Ecto neural progenitor cell (in vitro differentiated cells): ENCODE data around the gene ACBD7.

Source experiments
- DNase-seq: peaks from one replicate; pipeline ENCODE4 v3.0.0-alpha.2; 2018; ENCODE audit warnings: low spot score

Gene ACBD7

GRCh38 chr10:15091418-15091817, 2.8 kb upstream of the ACBD7 start:
- DNase-seq: no peak

- no peak for DNase-seq
Measured at GRCh38 chr10:15084502-15084922, 4.1 kb downstream of the ACBD7 start.

- DNase-seq: no peak
Measured at GRCh38 chr10:15083674-15084501, 4.7 kb downstream of the ACBD7 start.

- no peak for DNase-seq
Measured at GRCh38 chr10:15075421-15075820, 13.2 kb downstream of the ACBD7 start.

- no peak for DNase-seq
Measured at GRCh38 chr10:15072358-15072757, 16.2 kb downstream of the ACBD7 start.

- no peak for DNase-seq
Measured at GRCh38 chr10:15069230-15069629, 19.3 kb downstream of the ACBD7 start.

GRCh38 chr10:15068802-15069201, 19.8 kb downstream of the ACBD7 start:
- no peak for DNase-seq

GRCh38 chr10:15067154-15067553, 21.4 kb downstream of the ACBD7 start:
- no peak for DNase-seq

- no peak for DNase-seq
Measured at GRCh38 chr10:15060638-15061037, 27.9 kb downstream of the ACBD7 start.

- no peak for DNase-seq
Measured at GRCh38 chr10:15059914-15060313, 28.7 kb downstream of the ACBD7 start.

GRCh38 chr10:15058689-15059088, 29.9 kb downstream of the ACBD7 start:
- DNase-seq: no peak

GRCh38 chr10:15053061-15053460, 35.5 kb downstream of the ACBD7 start:
- DNase-seq: no peak

- no peak for DNase-seq
Measured at GRCh38 chr10:15052121-15052520, 36.5 kb downstream of the ACBD7 start.

- no peak for DNase-seq
Measured at GRCh38 chr10:15049533-15049932, 39.0 kb downstream of the ACBD7 start.

- DNase-seq: no peak
Measured at GRCh38 chr10:15046626-15047025, 42.0 kb downstream of the ACBD7 start.

GRCh38 chr10:15045380-15045779, 43.2 kb downstream of the ACBD7 start:
- no peak for DNase-seq

GRCh38 chr10:15043674-15044073, 44.9 kb downstream of the ACBD7 start, which contains the start of gene OLAH:
Gene OLAH, plus strand, starts transcription at chr10:15043943. Its CDS starts 3,346 bp downstream, at chr10:15047289.
- DNase-seq: no peak

GRCh38 chr10:15038416-15038815, 50.2 kb downstream of the ACBD7 start:
- DNase-seq: no peak

- DNase-seq: no peak
Measured at GRCh38 chr10:15037691-15038090, 50.9 kb downstream of the ACBD7 start.

- DNase-seq: peak; percentile 50
Measured at GRCh38 chr10:15035385-15036301, 52.9 kb downstream of the ACBD7 start.

- no peak for DNase-seq
Measured at GRCh38 chr10:15027741-15028140, 60.8 kb downstream of the ACBD7 start.
